Subcutaneous adipose tissue (tissue), 4 donors: ENCODE measurements around the gene TP73. TPM values are rescaled to one million over a fixed set of nuclear protein-coding genes. Genes with fewer than 3 reads are reported as not detected.

Experiments used
- CTCF ChIP-seq: fragments of 450-650 bp; IDR thresholded peaks from one replicate; pipeline ENCODE4 v1.5.1; 2016; ENCODE audit warnings: low read depth, mild to moderate bottlenecking, control low read depth, antibody characterized with exemption, moderate library complexity
- total RNA-seq, 4 donors: library from RNA; depleted of rRNA; stranded (reverse); fragments of >200 nt; gene quantifications; one replicate each; pipeline ENCODE4 v1.1.0, GENCODE V29; 2016

Gene TP73
- total RNA-seq, 4 donors from 2014 or later = 0.17 TPM; not detected in 3

GRCh38 chr1:3706651-3707297, 54.5 kb downstream of the TP73 start:
- TF ChIP-seq CTCF = no peak

- TF ChIP-seq CTCF = no peak
Observed at GRCh38 chr1:3707298-3707938, 55.1 kb downstream of the TP73 start.

- TF ChIP-seq CTCF = no peak
Observed at GRCh38 chr1:3707939-3708328, 55.6 kb downstream of the TP73 start.

- no peak for TF ChIP-seq CTCF
Observed at GRCh38 chr1:3708791-3709190, 56.5 kb downstream of the TP73 start.

GRCh38 chr1:3710251-3710650, 57.9 kb downstream of the TP73 start:
- no peak for TF ChIP-seq CTCF

- TF ChIP-seq CTCF = no peak
Observed at GRCh38 chr1:3711381-3711779, 59.1 kb downstream of the TP73 start.

GRCh38 chr1:3711780-3712451, 59.6 kb downstream of the TP73 start:
- no peak for TF ChIP-seq CTCF
